HepG2 (cell line): Measurements from ENCODE around the gene TTLL11.

Experiments used
- CEBPB ChIP-seq: IDR thresholded peaks from 2 replicates; pipeline ENCODE4 v1.6.1; 2011; ENCODE audit warnings: low read depth, low read length, improper control_type of control experiment, borderline replicate concordance
- ELF4 ChIP-seq: sonication (generic); formaldehyde crosslinking; IDR thresholded peaks from 2 replicates; pipeline ENCODE4 v1.5.0; 2020; ENCODE audit warnings: missing genetic modification reagents, mild to moderate bottlenecking, moderate library complexity, borderline replicate concordance
- GABPA ChIP-seq, 2 experiments: IDR thresholded peaks; 2 replicates each; pipeline ENCODE4 v1.6.1; 2011 to 2016; ENCODE audit warnings: low read depth in 2 of 2, low read length in 1 of 2, missing biosample characterization in 1 of 2, missing genetic modification characterization in 1 of 2
- MAFG ChIP-seq: sonication (generic); formaldehyde crosslinking; IDR thresholded peaks from 2 replicates; pipeline ENCODE4 v1.5.1; 2020; ENCODE audit warnings: mild to moderate bottlenecking, missing genetic modification reagents
- NFE2L2 ChIP-seq: fragments of 150-350 bp; IDR thresholded peaks from 2 replicates; pipeline ENCODE4 v1.6.1; 2014; ENCODE audit warnings: low read length
- POLR2AphosphoS5 ChIP-seq: IDR thresholded peaks from 2 replicates; pipeline ENCODE4 v1.6.1; 2012; ENCODE audit warnings: low read depth, low read length
- SRSF1 ChIP-seq: fragments of 200-400 bp; formaldehyde crosslinking; optimal IDR thresholded peaks from 2 replicates; pipeline ENCODE3; 2017; ENCODE audit warnings: mild to moderate bottlenecking, low read depth, low read length, moderate library complexity
- TF ChIP-seq, protein P1 (sequence below): sonication (generic); formaldehyde crosslinking; IDR thresholded peaks from 2 replicates; pipeline ENCODE4 v1.5.0; 2020; ENCODE audit warnings: mild to moderate bottlenecking, missing genetic modification reagents, moderate library complexity
- TF ChIP-seq, protein P2 (sequence below): sonication (generic); formaldehyde crosslinking; IDR thresholded peaks from 2 replicates; pipeline ENCODE4 v1.4.0; 2020; ENCODE audit warnings: missing genetic modification reagents

DNA sequence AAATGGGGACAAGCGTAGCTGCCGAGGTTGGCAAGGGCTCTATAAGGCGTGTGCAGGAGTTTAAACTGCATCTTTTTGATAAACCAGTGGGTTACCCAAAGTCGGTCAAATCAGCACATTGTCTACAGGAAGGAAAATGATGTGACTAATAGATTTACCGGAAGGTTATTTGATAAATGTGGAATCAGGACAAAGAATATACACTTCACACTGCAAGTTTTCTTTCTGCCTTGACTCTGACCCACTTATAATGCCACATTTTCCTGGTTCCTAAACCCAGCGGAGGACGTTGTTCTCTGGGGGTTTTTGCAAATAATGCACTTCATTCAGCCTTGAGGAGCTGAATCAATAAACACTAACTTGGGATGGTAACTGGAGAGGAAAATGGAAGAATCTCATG lies 76.8 kb downstream of the TTLL11 start:
- no peak for TF ChIP-seq GABPA (IDR thresholded peaks at IDR 0.05; ENCODE audit: low read depth, low read length)
- no peak for TF ChIP-seq GABPA (CRISPR knock-in tag; IDR thresholded peaks at IDR 0.05; ENCODE audit: low read depth)
- TF ChIP-seq, protein P1, sequence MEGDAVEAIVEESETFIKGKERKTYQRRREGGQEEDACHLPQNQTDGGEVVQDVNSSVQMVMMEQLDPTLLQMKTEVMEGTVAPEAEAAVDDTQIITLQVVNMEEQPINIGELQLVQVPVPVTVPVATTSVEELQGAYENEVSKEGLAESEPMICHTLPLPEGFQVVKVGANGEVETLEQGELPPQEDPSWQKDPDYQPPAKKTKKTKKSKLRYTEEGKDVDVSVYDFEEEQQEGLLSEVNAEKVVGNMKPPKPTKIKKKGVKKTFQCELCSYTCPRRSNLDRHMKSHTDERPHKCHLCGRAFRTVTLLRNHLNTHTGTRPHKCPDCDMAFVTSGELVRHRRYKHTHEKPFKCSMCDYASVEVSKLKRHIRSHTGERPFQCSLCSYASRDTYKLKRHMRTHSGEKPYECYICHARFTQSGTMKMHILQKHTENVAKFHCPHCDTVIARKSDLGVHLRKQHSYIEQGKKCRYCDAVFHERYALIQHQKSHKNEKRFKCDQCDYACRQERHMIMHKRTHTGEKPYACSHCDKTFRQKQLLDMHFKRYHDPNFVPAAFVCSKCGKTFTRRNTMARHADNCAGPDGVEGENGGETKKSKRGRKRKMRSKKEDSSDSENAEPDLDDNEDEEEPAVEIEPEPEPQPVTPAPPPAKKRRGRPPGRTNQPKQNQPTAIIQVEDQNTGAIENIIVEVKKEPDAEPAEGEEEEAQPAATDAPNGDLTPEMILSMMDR (CRISPR knock-in tag), result no peak
- TF ChIP-seq MAFG (CRISPR knock-in tag), result no peak
- TF ChIP-seq, protein P2, sequence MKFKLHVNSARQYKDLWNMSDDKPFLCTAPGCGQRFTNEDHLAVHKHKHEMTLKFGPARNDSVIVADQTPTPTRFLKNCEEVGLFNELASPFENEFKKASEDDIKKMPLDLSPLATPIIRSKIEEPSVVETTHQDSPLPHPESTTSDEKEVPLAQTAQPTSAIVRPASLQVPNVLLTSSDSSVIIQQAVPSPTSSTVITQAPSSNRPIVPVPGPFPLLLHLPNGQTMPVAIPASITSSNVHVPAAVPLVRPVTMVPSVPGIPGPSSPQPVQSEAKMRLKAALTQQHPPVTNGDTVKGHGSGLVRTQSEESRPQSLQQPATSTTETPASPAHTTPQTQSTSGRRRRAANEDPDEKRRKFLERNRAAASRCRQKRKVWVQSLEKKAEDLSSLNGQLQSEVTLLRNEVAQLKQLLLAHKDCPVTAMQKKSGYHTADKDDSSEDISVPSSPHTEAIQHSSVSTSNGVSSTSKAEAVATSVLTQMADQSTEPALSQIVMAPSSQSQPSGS, result no peak
- no peak for TF ChIP-seq SRSF1
- TF ChIP-seq NFE2L2, result no peak
- TF ChIP-seq ELF4 (CRISPR knock-in tag), result no peak
- TF ChIP-seq POLR2AphosphoS5, result no peak
- no peak for TF ChIP-seq CEBPB
